Ramos (cell line): ENCODE data around the gene GNMT.
"Not testable (repeated sequence)": the region's sequence is repeated elsewhere in the genome, so short reads cannot be mapped to it uniquely, and the experiment has no call there.

ENCODE experiments used
- in situ Hi-C: fragments of 300-500 bp; cut with MboI; formaldehyde crosslinking; loops from one replicate; pipeline ENCODE4 v1.14.3; 2022; ENCODE audit warnings: low sequenced_read_pairs; ENCODE audit not compliant: unreplicated experiment

GNMT gene

GRCh38 chr6:42940493-42941045 is 20.0 kb upstream of the GNMT start:
- in situ Hi-C loops: no loop called here

GRCh38 chr6:42941356-42941755 is 19.2 kb upstream of the GNMT start:
- in situ Hi-C loops: not testable (repeated sequence)

- in situ Hi-C loops: no loop called here
Measured at GRCh38 chr6:42942444-42942843, 18.1 kb upstream of the GNMT start.

- in situ Hi-C loops: no loop called here
Measured at GRCh38 chr6:42947950-42948349, 12.6 kb upstream of the GNMT start.

- in situ Hi-C loops: no loop called here
Measured at GRCh38 chr6:42952389-42952788, 8.2 kb upstream of the GNMT start.

GRCh38 chr6:42954405-42954804 is 6.1 kb upstream of the GNMT start:
- in situ Hi-C loops: not testable (repeated sequence)

GRCh38 chr6:42958125-42958524 is 2.4 kb upstream of the GNMT start:
- in situ Hi-C loops: no loop called here

- in situ Hi-C loops: no loop called here
Measured at GRCh38 chr6:42959917-42960242, 674 bp upstream of the GNMT start.

- in situ Hi-C loops: no loop called here
Measured at GRCh38 chr6:42961020-42961470, 491 bp downstream of the GNMT start.

- in situ Hi-C loops: no loop called here
Measured at GRCh38 chr6:42962096-42962495, 1.5 kb downstream of the GNMT start.

- in situ Hi-C loops: no loop called here
Measured at GRCh38 chr6:42962502-42963178, 2.1 kb downstream of the GNMT start.

GRCh38 chr6:42963179-42963854 is 2.8 kb downstream of the GNMT start:
- in situ Hi-C loops: no loop called here

- in situ Hi-C loops: no loop called here
Measured at GRCh38 chr6:42963855-42964605, 3.5 kb downstream of the GNMT start.

GRCh38 chr6:42966571-42966970 is 6.0 kb downstream of the GNMT start:
- in situ Hi-C loops: no loop called here

- in situ Hi-C loops: no loop called here
Measured at GRCh38 chr6:42967228-42967627, 6.7 kb downstream of the GNMT start.

- in situ Hi-C loops: no loop called here
Measured at GRCh38 chr6:42968126-42968701, 7.7 kb downstream of the GNMT start.

GRCh38 chr6:42968783-42969182 is 8.2 kb downstream of the GNMT start:
- in situ Hi-C loops: no loop called here

- in situ Hi-C loops: no loop called here
Measured at GRCh38 chr6:42969431-42969830, 8.9 kb downstream of the GNMT start.

GRCh38 chr6:42969934-42970333 is 9.4 kb downstream of the GNMT start:
- in situ Hi-C loops: no loop called here

- in situ Hi-C loops: no loop called here
Measured at GRCh38 chr6:42970871-42971612, 10.5 kb downstream of the GNMT start.
